Mesothelial cell of epicardium (in vitro differentiated cells): Measurements from ENCODE around the gene NFASC. TPM values are rescaled to one million over a fixed set of nuclear protein-coding genes. Genes with fewer than 3 reads are reported as not detected.

Source experiments
- DNase-seq, 2 experiments: peaks; one replicate each; pipeline ENCODE4 v3.0.0; 2021; ENCODE audit warnings: low spot score in 2 of 2; ENCODE audit not compliant: unreplicated experiment in 2 of 2
- H3K27ac Mint-ChIP-seq: 2 replicates; pipeline ENCODE4 v1.8.0; 2021; ENCODE audit warnings: mixed read lengths
- H3K27me3 Mint-ChIP-seq: 2 replicates; pipeline ENCODE4 v1.8.0; 2021; ENCODE audit warnings: low read depth, mixed read lengths
- H3K36me3 Mint-ChIP-seq: 2 replicates; pipeline ENCODE4 v1.8.0; 2021; ENCODE audit warnings: mixed read lengths
- H3K4me1 Mint-ChIP-seq: 2 replicates; pipeline ENCODE4 v1.8.0; 2021; ENCODE audit warnings: mixed read lengths
- H3K4me3 Mint-ChIP-seq: 2 replicates; pipeline ENCODE4 v1.8.0; 2021; ENCODE audit warnings: mild to moderate bottlenecking, moderate library complexity, mixed read lengths
- H3K9me3 Mint-ChIP-seq: 2 replicates; pipeline ENCODE4 v1.8.0; 2021; ENCODE audit warnings: mixed read lengths
- CTCF ChIP-seq: fragments of 200-600 bp; sonication (generic); IDR thresholded peaks from one replicate; pipeline ENCODE4 v1.5.0; 2021; ENCODE audit warnings: antibody characterized with exemption; ENCODE audit not compliant: unreplicated experiment
- total RNA-seq: library from RNA; stranded (reverse); gene quantifications from 3 replicates; pipeline ENCODE4 v1.2.1, GENCODE V29; 2021

The NFASC gene
- 0.35 to 0.72 TPM (median 0.72 TPM) in 3 replicates for total RNA-seq

- no peak within 1 kb of the TSS for H3K4me3 Mint-ChIP-seq
- H3K27me3 Mint-ChIP-seq = peaks cover 81% of the 10 kb centered on the region
- H3K4me1 Mint-ChIP-seq = no peaks in the 10 kb centered on the region
- no peak within 1 kb of the TSS for H3K27ac Mint-ChIP-seq
- H3K36me3 Mint-ChIP-seq = no peaks in the 10 kb centered on the region
- no peak for TF ChIP-seq CTCF
- no peaks in the 10 kb centered on the region for H3K9me3 Mint-ChIP-seq
- no peak for DNase-seq
These were observed at the start of gene NFASC for GRCh38 chr1:204870160-204870912. TSS of gene NFASC (plus strand) at chr1:204870862. CDS start at chr1:204944316, 73,454 bp downstream.

GRCh38 chr1:204821476-204821875 lies 49.2 kb upstream of the NFASC start:
- peaks cover 74% of the 10 kb centered on the region for H3K27me3 Mint-ChIP-seq
- H3K27ac Mint-ChIP-seq = no peak overlapping the region
- no peaks in the 10 kb centered on the region for H3K9me3 Mint-ChIP-seq
- TF ChIP-seq CTCF = no peak
- no peaks in the 10 kb centered on the region for H3K36me3 Mint-ChIP-seq
- no peak overlapping the region for H3K4me3 Mint-ChIP-seq
- DNase-seq = no peak
- no peaks in the 10 kb centered on the region for H3K4me1 Mint-ChIP-seq

- Mint-ChIP-seq H3K27me3 (peaks cover 76% of the 10 kb centered on the region), H3K4me3 (no peak overlapping the region), H3K27ac (no peak overlapping the region), H3K36me3 (no peaks in the 10 kb centered on the region), H3K4me1 (no peaks in the 10 kb centered on the region), H3K9me3 (no peaks in the 10 kb centered on the region)
- no peak for TF ChIP-seq CTCF
- no peak for DNase-seq
These were observed 48.7 kb upstream of the NFASC start for GRCh38 chr1:204821924-204822323.

- TF ChIP-seq CTCF = no peak
- no peaks in the 10 kb centered on the region for H3K36me3 Mint-ChIP-seq
- no peaks in the 10 kb centered on the region for H3K4me1 Mint-ChIP-seq
- no peaks in the 10 kb centered on the region for H3K9me3 Mint-ChIP-seq
- H3K4me3 Mint-ChIP-seq = no peak overlapping the region
- no peak for DNase-seq
- peaks cover 95% of the 10 kb centered on the region for H3K27me3 Mint-ChIP-seq
- H3K27ac Mint-ChIP-seq = no peak overlapping the region
These were observed 43.7 kb upstream of the NFASC start for GRCh38 chr1:204826970-204827369.

GRCh38 chr1:204828352-204828850 lies 42.3 kb upstream of the NFASC start:
- no peaks in the 10 kb centered on the region for H3K4me1 Mint-ChIP-seq
- H3K9me3 Mint-ChIP-seq = no peaks in the 10 kb centered on the region

More at GRCh38 chr1:204828352-204828850, 42.3 kb upstream of the NFASC start:
- DNase-seq = peak; percentile 48 to 73
- no peak overlapping the region for H3K27ac Mint-ChIP-seq
- H3K4me3 Mint-ChIP-seq = no peak overlapping the region
- H3K36me3 Mint-ChIP-seq = no peaks in the 10 kb centered on the region
- H3K27me3 Mint-ChIP-seq = peaks cover 95% of the 10 kb centered on the region
- TF ChIP-seq CTCF = no peak
